Subcutaneous abdominal adipose tissue (tissue), 5 donors: Measurements from ENCODE around the gene ARHGEF11.
A peak's percentile ranks its signal among the peaks of the same experiment; 100 is the strongest.

Experiments
- H3K27ac ChIP-seq: one replicate; pipeline ENCODE4 v1.7.0; 2013; ENCODE audit warnings: low read depth, mild to moderate bottlenecking, inconsistent platforms, low read length, moderate library complexity
- H3K27me3 ChIP-seq, 5 donors: one replicate each; pipeline ENCODE4 v1.7.0; 2013; ENCODE audit warnings: low read length in 5 of 5, inconsistent platforms in 1 of 5; ENCODE audit not compliant: control insufficient read depth in 5 of 5, insufficient read depth in 4 of 5
- H3K36me3 ChIP-seq, 5 donors: one replicate each; pipeline ENCODE4 v1.7.0; 2013; ENCODE audit warnings: low read length in 5 of 5; ENCODE audit not compliant: control insufficient read depth in 5 of 5, insufficient read depth in 5 of 5
- H3K4me1 ChIP-seq, 5 donors: one replicate each; pipeline ENCODE4 v1.7.0; 2013; ENCODE audit warnings: low read length in 5 of 5, mild to moderate bottlenecking in 3 of 5, moderate library complexity in 1 of 5; ENCODE audit not compliant: control insufficient read depth in 5 of 5, insufficient read depth in 5 of 5
- H3K4me3 ChIP-seq, 5 donors: one replicate each; pipeline ENCODE4 v1.7.0; 2013; ENCODE audit warnings: low read length in 5 of 5, low read depth in 1 of 5
- H3K9ac ChIP-seq, 5 donors: one replicate each; pipeline ENCODE4 v1.7.0; 2013; ENCODE audit warnings: low read length in 5 of 5, mild to moderate bottlenecking in 4 of 5, moderate library complexity in 3 of 5
- H3K9me3 ChIP-seq, 5 donors: one replicate each; pipeline ENCODE4 v1.7.0; 2013; ENCODE audit warnings: low read length in 5 of 5; ENCODE audit not compliant: control insufficient read depth in 5 of 5
- donor health status: healthy.
- donor health status: healthy.
- donor health status: healthy.
- donor health status: healthy.
- donor health status: healthy.

The ARHGEF11 gene

GRCh38 chr1:156911577-156912298 is 133.8 kb downstream of the ARHGEF11 start:
- H3K27ac ChIP-seq = no peak overlapping the region
- no peak overlapping the region for H3K9ac ChIP-seq
- H3K27me3 ChIP-seq = peaks cover 0 to 4% (median under 1%) of the 10 kb centered on the region in 5 donors
- H3K4me1 ChIP-seq = peaks cover 6 to 32% (median 16%) of the 10 kb centered on the region in 5 donors
- H3K36me3 ChIP-seq = peaks cover 0 to 81% (median 55%) of the 10 kb centered on the region in 5 donors
- H3K9me3 ChIP-seq = no peaks in the 10 kb centered on the region
- no peak overlapping the region for H3K4me3 ChIP-seq

GRCh38 chr1:156910309-156910782 is 135.2 kb downstream of the ARHGEF11 start:
- H3K36me3 ChIP-seq = peaks cover 0 to 76% (median 56%) of the 10 kb centered on the region in 5 donors

GRCh38 chr1:156909671-156910070 is 135.9 kb downstream of the ARHGEF11 start:
- Histone ChIP-seq H3K4me1 (peaks cover 6 to 47% (median 16%) of the 10 kb centered on the region in 5 donors), H3K9ac (no peak overlapping the region), H3K4me3 (no peak overlapping the region), H3K36me3 (peaks cover 0 to 75% (median 56%) of the 10 kb centered on the region in 5 donors), H3K9me3 (no peaks in the 10 kb centered on the region), H3K27me3 (peaks cover 0 to 8% (median 2%) of the 10 kb centered on the region in 5 donors), H3K27ac (no peak overlapping the region)

More at GRCh38 chr1:156910309-156910782, 135.2 kb downstream of the ARHGEF11 start:
- H3K9me3 ChIP-seq = no peaks in the 10 kb centered on the region
- H3K4me1 ChIP-seq = peaks cover 6 to 46% (median 16%) of the 10 kb centered on the region in 5 donors
- peaks cover 0 to 4% (median 2%) of the 10 kb centered on the region in 5 donors for H3K27me3 ChIP-seq
- no peak overlapping the region for H3K9ac ChIP-seq
- H3K27ac ChIP-seq = no peak overlapping the region
- H3K4me3 ChIP-seq = no peak overlapping the region

GRCh38 chr1:156908955-156909354 is 136.6 kb downstream of the ARHGEF11 start:
- H3K4me1 ChIP-seq = peaks cover 6 to 54% (median 24%) of the 10 kb centered on the region in 5 donors
- H3K4me3 ChIP-seq = no peak overlapping the region
- H3K36me3 ChIP-seq = peaks cover 0 to 67% (median 49%) of the 10 kb centered on the region in 5 donors
- no peak overlapping the region for H3K27ac ChIP-seq
- no peaks in the 10 kb centered on the region for H3K9me3 ChIP-seq
- peaks cover 0 to 9% (median 2%) of the 10 kb centered on the region in 5 donors for H3K27me3 ChIP-seq
- H3K9ac ChIP-seq = no peak overlapping the region

- Histone ChIP-seq H3K4me3 (no peak overlapping the region), H3K4me1 (peaks cover 6 to 59% (median 27%) of the 10 kb centered on the region in 5 donors), H3K36me3 (peaks cover 0 to 63% (median 45%) of the 10 kb centered on the region in 5 donors), H3K27ac (no peak overlapping the region), H3K27me3 (peaks cover 0 to 9% (median 2%) of the 10 kb centered on the region in 5 donors), H3K9ac (no peak overlapping the region), H3K9me3 (no peaks in the 10 kb centered on the region)
Measured at GRCh38 chr1:156908541-156908940, 137.0 kb downstream of the ARHGEF11 start.

GRCh38 chr1:156906206-156906906 is 139.2 kb downstream of the ARHGEF11 start:
- peaks cover 2 to 18% (median 7%) of the 10 kb centered on the region in 5 donors for H3K27me3 ChIP-seq
- peaks cover 0 to 48% (median 30%) of the 10 kb centered on the region in 5 donors for H3K36me3 ChIP-seq
- H3K9me3 ChIP-seq = no peaks in the 10 kb centered on the region
- H3K4me3 ChIP-seq = no peak overlapping the region
- no peak overlapping the region for H3K9ac ChIP-seq
- no peak overlapping the region for H3K27ac ChIP-seq
- peaks cover 0 to 67% (median 33%) of the 10 kb centered on the region in 5 donors for H3K4me1 ChIP-seq

- peaks cover 2 to 20% (median 11%) of the 10 kb centered on the region in 5 donors for H3K27me3 ChIP-seq
- no peak overlapping the region for H3K9ac ChIP-seq
- no peak overlapping the region for H3K4me3 ChIP-seq
- H3K4me1 ChIP-seq = peaks cover 0 to 74% (median 40%) of the 10 kb centered on the region in 5 donors
- no peaks in the 10 kb centered on the region for H3K9me3 ChIP-seq
- H3K27ac ChIP-seq = no peak overlapping the region
- peaks cover 0 to 47% (median 30%) of the 10 kb centered on the region in 5 donors for H3K36me3 ChIP-seq
Measured at GRCh38 chr1:156905651-156906050, 139.9 kb downstream of the ARHGEF11 start.

GRCh38 chr1:156905176-156905575 is 140.4 kb downstream of the ARHGEF11 start:
- peaks cover 0 to 42% (median 27%) of the 10 kb centered on the region in 5 donors for H3K36me3 ChIP-seq
- H3K27ac ChIP-seq = no peak overlapping the region
- peaks cover 2 to 23% (median 11%) of the 10 kb centered on the region in 5 donors for H3K27me3 ChIP-seq
- no peak overlapping the region for H3K4me3 ChIP-seq
- no peaks in the 10 kb centered on the region for H3K9me3 ChIP-seq
- peaks cover 0 to 79% (median 44%) of the 10 kb centered on the region in 5 donors for H3K4me1 ChIP-seq
- no peak overlapping the region for H3K9ac ChIP-seq

- no peak overlapping the region for H3K27ac ChIP-seq
- peak overlapping the region in 1 of 5 donors; percentile 35 for H3K9ac ChIP-seq
- no peak overlapping the region for H3K4me3 ChIP-seq
- H3K4me1 ChIP-seq = peaks cover 0 to 87% (median 51%) of the 10 kb centered on the region in 5 donors
- H3K9me3 ChIP-seq = no peaks in the 10 kb centered on the region
- peaks cover 0 to 34% (median 27%) of the 10 kb centered on the region in 5 donors for H3K36me3 ChIP-seq
- H3K27me3 ChIP-seq = peaks cover 0 to 23% (median 15%) of the 10 kb centered on the region in 5 donors
Measured at GRCh38 chr1:156904187-156904959, 141.2 kb downstream of the ARHGEF11 start.
